PC-3 (cell line): ENCODE measurements around the gene GOLGB1. TPM values are rescaled to one million over a fixed set of nuclear protein-coding genes. Genes with fewer than 3 reads are reported as not detected.

Experiments used
- ATAC-seq: fragments of 200-7000 bp; cut with Tn5 transposase; 2 replicates; pipeline ENCODE4 v1.9.1; 2020; ENCODE audit warnings: mild to moderate bottlenecking, moderate library complexity
- BruUV-seq: library from RNA; stranded (reverse); fragments of 400-500 nt; replicated peaks from 2 replicates; lab custom pipeline; 2021; lab: Mats Ljungman, UMichigan
- CTCF ChIA-PET: fragments of 300-600 bp; sonication (Branson Sonifier 250); formaldehyde crosslinking; loops from one replicate; lab custom pipeline; 2022; ENCODE audit warnings: antibody characterized with exemption; lab: Charles Lee
- POLR2A ChIA-PET: fragments of 300-600 bp; sonication (Branson Sonifier 250); formaldehyde crosslinking; loops from one replicate; lab custom pipeline; 2022; ENCODE audit warnings: antibody characterized with exemption; ENCODE audit not compliant: unreplicated experiment; lab: Charles Lee
- DNase-seq: peaks from one replicate; pipeline ENCODE4 v3.0.0-alpha.2; 2015
- H2AFZ ChIP-seq: fragments of 300-600 bp; sonication (generic); 2 replicates; pipeline ENCODE4 v1.6.0; 2016; ENCODE audit warnings: antibody characterized with exemption, low read length
- H3F3A ChIP-seq: fragments of 300-600 bp; sonication (generic); one replicate; pipeline ENCODE4 v1.6.0; 2017; ENCODE audit warnings: antibody characterized with exemption, low read length, control low read depth, mild to moderate bottlenecking; ENCODE audit not compliant: unreplicated experiment
- H3K27ac ChIP-seq: fragments of 300-600 bp; sonication (generic); 2 replicates; pipeline ENCODE4 v1.5.1; 2016; ENCODE audit warnings: mild to moderate bottlenecking, low read length
- H3K27me3 ChIP-seq: fragments of 300-600 bp; sonication (generic); 2 replicates; pipeline ENCODE4 v1.6.1; 2016; ENCODE audit warnings: low read length, mixed read lengths
- H3K36me3 ChIP-seq: fragments of 300-600 bp; sonication (generic); 2 replicates; pipeline ENCODE4 v1.6.1; 2016; ENCODE audit warnings: low read depth, mixed run types, low read length, mixed read lengths
- H3K4me1 ChIP-seq: fragments of 300-600 bp; sonication (generic); 2 replicates; pipeline ENCODE4 v1.5.1; 2016; ENCODE audit warnings: low read length; ENCODE audit not compliant: insufficient read depth
- H3K4me2 ChIP-seq: fragments of 300-600 bp; sonication (generic); 2 replicates; pipeline ENCODE4 v1.6.0; 2016; ENCODE audit warnings: low read length
- H3K4me3 ChIP-seq: fragments of 300-600 bp; sonication (generic); 2 replicates; pipeline ENCODE4 v1.5.1; 2016; ENCODE audit warnings: mild to moderate bottlenecking, low read length, mixed read lengths
- H3K79me2 ChIP-seq: fragments of 300-600 bp; sonication (generic); 2 replicates; pipeline ENCODE4 v1.6.1; 2017; ENCODE audit warnings: low read length, mixed read lengths
- H3K9ac ChIP-seq: fragments of 300-600 bp; sonication (generic); 2 replicates; pipeline ENCODE4 v1.6.0; 2016; ENCODE audit warnings: mild to moderate bottlenecking, low read length
- H3K9me2 ChIP-seq: fragments of 300-600 bp; sonication (generic); replicated peaks from 2 replicates; pipeline ENCODE4 v1.6.1; 2016; ENCODE audit warnings: mixed run types, low read length, mixed read lengths
- H3K9me3 ChIP-seq: fragments of 300-600 bp; sonication (generic); 2 replicates; pipeline ENCODE4 v1.6.1; 2016; ENCODE audit warnings: low read length, mixed read lengths
- H4K20me1 ChIP-seq: fragments of 300-600 bp; sonication (generic); 2 replicates; pipeline ENCODE4 v1.6.1; 2016; ENCODE audit warnings: low read length, mixed read lengths
- CTCF ChIP-seq: fragments of 300-600 bp; sonication (generic); conservative IDR thresholded peaks from 2 replicates; pipeline ENCODE4 v1.5.1; 2017; ENCODE audit warnings: antibody characterized with exemption, low read depth, mild to moderate bottlenecking, low read length
- EZH2 ChIP-seq: fragments of 300-600 bp; sonication (generic); IDR thresholded peaks from one replicate; pipeline ENCODE4 v1.6.1; 2017; ENCODE audit warnings: antibody characterized with exemption, mild to moderate bottlenecking, low read length; ENCODE audit not compliant: unreplicated experiment
- EZH2phosphoT487 ChIP-seq: fragments of 300-600 bp; sonication (generic); IDR thresholded peaks from 2 replicates; pipeline ENCODE4 v1.6.1; 2018; ENCODE audit warnings: mild to moderate bottlenecking, antibody characterized with exemption, low read length, borderline replicate concordance
- intact Hi-C: fragments of 100-400 bp; cut with micrococcal nuclease; formaldehyde crosslinking; loops from 2 replicates; pipeline ENCODE4 v1.9.0; 2023
- total RNA-seq: library from RNA; depleted of rRNA; stranded (reverse); fragments of >200 nt; gene quantifications from 2 replicates; pipeline ENCODE4 v1.2.3, GENCODE V29; 2014

Gene GOLGB1
- total RNA-seq, 1 experiment from 2014 or later: 31.6 TPM

- ATAC-seq: no peak
- CTCF ChIA-PET: no interaction called here
- no peaks in the 10 kb centered on the region for H3K9me3 ChIP-seq
Observed at GRCh38 chr3:121637922-121638321, 111.6 kb downstream of the GOLGB1 start.

GRCh38 chr3:121630355-121630754, 119.2 kb downstream of the GOLGB1 start:
- no TSS peak for BruUV-seq
- no peak for DNase-seq
- Histone ChIP-seq H3K4me1 (no peaks in the 10 kb centered on the region), H2AFZ (no peak overlapping the region), H4K20me1 (no peaks in the 10 kb centered on the region), H3K9me2 (no peaks in the 10 kb centered on the region), H3K9me3 (no peaks in the 10 kb centered on the region), H3K27ac (no peak overlapping the region), H3K27me3 (no peaks in the 10 kb centered on the region), H3K36me3 (no peaks in the 10 kb centered on the region), H3F3A (no peaks in the 10 kb centered on the region), H3K4me2 (no peak overlapping the region), H3K9ac (no peak overlapping the region), H3K4me3 (no peak overlapping the region), H3K79me2 (no peaks in the 10 kb centered on the region)
- ChIA-PET CTCF (no interaction called here), POLR2A (no interaction called here)
- ATAC-seq: no peak
- intact Hi-C loops: no loop called here
- TF ChIP-seq EZH2 (no peak), CTCF (no peak), EZH2phosphoT487 (no peak)

More at GRCh38 chr3:121637922-121638321, 111.6 kb downstream of the GOLGB1 start:
- no peak overlapping the region for H3K4me2 ChIP-seq
- H3K27ac ChIP-seq: no peak overlapping the region
- H3K79me2 ChIP-seq: no peaks in the 10 kb centered on the region
- no peaks in the 10 kb centered on the region for H4K20me1 ChIP-seq
- TF ChIP-seq EZH2 (no peak), EZH2phosphoT487 (no peak)
- no peak for DNase-seq
- no TSS peak for BruUV-seq
- intact Hi-C loops: no loop called here
- POLR2A ChIA-PET: no interaction called here
- no peaks in the 10 kb centered on the region for H3K27me3 ChIP-seq
- no peak overlapping the region for H2AFZ ChIP-seq
- no peaks in the 10 kb centered on the region for H3K9me2 ChIP-seq
- no peaks in the 10 kb centered on the region for H3K4me1 ChIP-seq
- no peaks in the 10 kb centered on the region for H3K36me3 ChIP-seq
- no peak overlapping the region for H3K9ac ChIP-seq
- H3F3A ChIP-seq: no peaks in the 10 kb centered on the region
- no peak overlapping the region for H3K4me3 ChIP-seq

- no peaks in the 10 kb centered on the region for H3K9me2 ChIP-seq
- H3K9ac ChIP-seq: no peak overlapping the region
- H3K36me3 ChIP-seq: no peaks in the 10 kb centered on the region
- ATAC-seq (no peak), DNase-seq (no peak)
- POLR2A ChIA-PET: no interaction called here
- no peaks in the 10 kb centered on the region for H3K4me1 ChIP-seq
- CTCF ChIA-PET: no interaction called here
- no peak overlapping the region for H2AFZ ChIP-seq
- H3K4me3 ChIP-seq: no peak overlapping the region
- H3K4me2 ChIP-seq: no peak overlapping the region
- H3F3A ChIP-seq: no peaks in the 10 kb centered on the region
- no peaks in the 10 kb centered on the region for H3K9me3 ChIP-seq
- H4K20me1 ChIP-seq: no peaks in the 10 kb centered on the region
- no peaks in the 10 kb centered on the region for H3K79me2 ChIP-seq
- no peak overlapping the region for H3K27ac ChIP-seq
- no TSS peak for BruUV-seq
- TF ChIP-seq CTCF (no peak), EZH2phosphoT487 (no peak), EZH2 (no peak)
- no peaks in the 10 kb centered on the region for H3K27me3 ChIP-seq
- intact Hi-C loops: no loop called here
Observed at GRCh38 chr3:121629601-121630000, 119.9 kb downstream of the GOLGB1 start.
